Left ventricle myocardium superior (tissue), 1 donor: ENCODE data around the gene FMOD. TPM values are rescaled to one million over a fixed set of nuclear protein-coding genes. Genes with fewer than 3 reads are reported as not detected.

Experiments used
- ATAC-seq: fragments of 200-7000 bp; cut with Tn5 transposase; one replicate; pipeline ENCODE4 v1.9.1; 2020; ENCODE audit warnings: mild to moderate bottlenecking, moderate library complexity
- DNase-seq: peaks from one replicate; pipeline ENCODE4 v3.0.0-alpha.2; 2020
- intact Hi-C: fragments of 100-400 bp; cut with micrococcal nuclease; formaldehyde crosslinking; loops from one replicate; pipeline ENCODE4 v1.11.0; 2022
- total RNA-seq: library from RNA; stranded (reverse); fragmentation: NEBNext Ultra II Directional; extraction: Animal tissue kit (Norgen Biotek cat#: 25700); gene quantifications from one replicate; pipeline ENCODE4 v1.2.1, GENCODE V29; 2021
- donor health status: DM: no; HTN: yes; CAD: no; lungs with severe emphysema.

Gene FMOD
- total RNA-seq, 1 donor from 2014 or later, result 9.6 TPM

DNA sequence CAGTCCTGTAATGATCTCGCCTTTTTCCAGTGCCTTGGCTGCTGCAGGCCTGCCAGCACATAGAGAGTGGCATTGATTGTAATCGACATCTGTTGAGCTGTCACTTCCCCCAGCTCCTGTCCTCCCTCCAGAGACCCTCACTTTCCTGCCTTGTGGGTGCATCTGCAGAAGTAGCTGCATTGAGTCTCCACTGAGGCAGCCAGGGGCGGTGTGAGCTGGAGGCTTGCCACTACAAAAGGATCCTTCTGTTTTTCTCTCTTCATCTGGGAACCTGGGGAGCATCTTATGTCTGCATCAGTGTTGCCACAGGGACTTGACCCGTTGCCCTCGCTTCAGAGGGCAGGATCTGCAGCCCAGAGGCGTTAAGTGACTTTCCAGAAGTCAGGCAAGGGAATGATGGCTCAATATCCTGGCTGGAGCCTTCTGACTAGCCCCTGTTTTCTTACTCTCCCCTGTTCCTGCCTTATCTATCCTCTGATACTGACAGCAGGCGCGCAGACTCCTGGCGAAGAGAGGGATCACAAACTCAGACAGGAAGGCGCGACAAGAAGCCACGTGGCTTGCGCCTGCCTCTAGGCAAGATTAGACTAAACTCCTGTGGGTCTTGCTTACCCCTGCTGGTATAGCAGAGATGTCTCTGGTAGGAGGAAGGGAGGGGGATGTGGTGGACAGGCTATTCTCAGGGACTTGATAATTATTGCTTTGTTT lies 13.3 kb upstream of the FMOD start:
- peak; percentile 67 for ATAC-seq
- intact Hi-C loops, result no loop called here
- peak; percentile 62 for DNase-seq

DNA sequence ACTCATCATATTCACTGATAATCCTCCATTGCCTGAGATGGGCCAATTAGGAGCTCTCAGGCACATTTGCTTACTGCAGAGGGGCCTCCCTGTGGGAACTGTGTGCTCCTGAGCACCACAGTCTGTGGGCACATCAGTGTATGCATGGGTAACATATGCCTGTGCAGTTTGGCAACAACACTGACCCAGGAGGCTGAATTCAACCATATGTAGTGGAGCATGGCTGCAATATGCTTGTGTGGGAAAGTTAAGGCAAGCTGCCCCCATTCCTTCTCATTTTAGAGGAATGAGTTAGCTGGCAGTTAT lies 11.8 kb upstream of the FMOD start:
- DNase-seq (no peak), ATAC-seq (no peak)
- intact Hi-C loops, result no loop called here

DNA sequence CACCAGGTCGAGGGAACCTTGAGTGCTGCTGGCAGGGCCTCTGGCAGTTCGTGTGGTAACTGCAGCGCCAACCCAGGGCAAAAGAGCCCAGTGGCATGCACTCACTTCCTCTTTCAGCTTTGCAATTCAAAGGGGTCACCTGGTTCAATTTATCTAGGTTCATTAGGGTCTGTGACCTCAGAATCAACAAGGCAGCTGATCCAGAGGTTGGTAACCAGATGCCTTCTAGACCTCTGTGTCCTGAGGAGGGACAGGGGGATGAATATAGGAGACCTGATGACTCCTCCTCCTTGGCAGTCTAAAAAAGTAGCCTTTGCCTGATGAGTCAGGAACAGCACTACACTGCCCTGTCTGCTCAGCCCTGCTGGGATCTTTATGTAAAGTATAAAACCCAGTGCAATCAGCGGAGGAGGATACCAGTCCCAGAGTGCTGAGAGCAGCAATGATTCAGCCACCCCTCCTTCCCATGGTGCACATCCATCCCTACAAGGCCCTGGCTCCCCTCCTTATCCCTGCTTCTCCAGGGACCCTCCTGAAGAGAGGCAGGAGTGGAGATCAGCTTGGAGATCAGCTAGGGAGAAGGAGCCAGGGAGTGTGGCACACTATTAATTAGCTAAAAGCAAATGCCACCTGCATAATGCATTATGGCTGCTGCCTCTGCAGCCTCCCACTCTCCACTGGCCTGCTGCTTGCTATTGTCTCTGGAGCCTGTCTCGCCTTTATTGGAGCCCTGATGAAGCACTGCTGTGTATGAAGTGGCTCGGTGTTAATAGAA lies 11.2 kb upstream of the FMOD start:
- intact Hi-C loops, result no loop called here
- ATAC-seq, result no peak
- no peak for DNase-seq

DNA sequence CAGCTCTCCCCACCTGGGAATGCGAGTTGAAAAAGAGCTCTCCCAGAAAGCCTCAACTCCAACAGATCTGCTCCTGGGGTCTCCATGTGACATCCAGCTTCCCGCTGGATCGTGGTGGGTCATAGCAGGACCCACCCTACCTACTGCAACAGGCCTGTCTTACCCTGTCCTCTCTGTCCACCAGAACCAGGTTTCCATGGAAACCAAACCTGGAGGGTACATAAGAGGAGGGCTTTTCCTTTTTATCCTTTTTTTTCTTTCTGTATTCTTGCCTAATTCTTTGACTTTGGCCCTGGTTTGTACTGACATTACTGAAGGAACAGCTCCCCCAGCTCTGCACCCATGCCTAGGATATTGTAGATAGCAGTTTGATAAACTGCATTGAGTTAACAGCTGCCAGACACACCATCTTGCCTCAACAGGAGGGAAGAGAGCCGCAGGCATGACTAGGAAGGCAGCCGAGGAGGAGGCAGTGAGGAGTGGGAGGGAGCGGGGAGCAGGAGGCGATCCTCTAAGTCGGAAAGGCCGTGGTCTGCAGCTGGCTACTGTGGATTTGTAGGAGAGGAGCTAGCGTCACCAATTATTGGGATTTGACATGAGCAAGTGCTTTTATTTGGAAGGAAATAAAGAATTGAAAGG lies 9.7 kb upstream of the FMOD start:
- intact Hi-C loops, result no loop called here
- DNase-seq (no peak), ATAC-seq (no peak)

DNA sequence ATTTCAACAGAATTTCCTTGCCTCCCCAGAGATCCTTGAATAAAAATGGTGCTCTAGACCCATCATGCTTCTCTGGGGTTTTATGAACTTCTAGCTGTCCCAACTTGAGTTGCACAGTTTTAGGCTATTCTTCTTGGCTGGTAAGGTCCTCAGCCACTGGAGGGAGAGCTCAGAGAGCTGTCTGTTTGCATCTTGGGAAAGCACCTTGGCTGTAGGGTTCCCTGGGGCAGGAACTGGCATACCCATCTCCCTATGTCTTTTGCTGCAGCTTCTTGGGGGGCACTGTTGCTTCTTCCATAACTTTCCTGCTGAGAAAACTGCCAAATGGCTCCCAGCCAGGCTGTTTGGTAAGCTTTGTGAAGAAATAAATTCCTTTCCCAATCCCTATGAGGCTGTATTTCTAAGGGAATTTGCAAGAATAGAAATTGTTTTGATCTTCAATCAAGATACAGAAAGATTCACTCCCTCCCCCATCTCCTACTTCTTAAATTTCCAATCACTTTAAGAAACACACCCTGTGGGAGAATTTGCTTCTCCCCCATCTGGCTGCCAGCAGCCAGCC lies 8.2 kb upstream of the FMOD start:
- DNase-seq, result no peak
- intact Hi-C loops, result no loop called here
- no peak for ATAC-seq

DNA sequence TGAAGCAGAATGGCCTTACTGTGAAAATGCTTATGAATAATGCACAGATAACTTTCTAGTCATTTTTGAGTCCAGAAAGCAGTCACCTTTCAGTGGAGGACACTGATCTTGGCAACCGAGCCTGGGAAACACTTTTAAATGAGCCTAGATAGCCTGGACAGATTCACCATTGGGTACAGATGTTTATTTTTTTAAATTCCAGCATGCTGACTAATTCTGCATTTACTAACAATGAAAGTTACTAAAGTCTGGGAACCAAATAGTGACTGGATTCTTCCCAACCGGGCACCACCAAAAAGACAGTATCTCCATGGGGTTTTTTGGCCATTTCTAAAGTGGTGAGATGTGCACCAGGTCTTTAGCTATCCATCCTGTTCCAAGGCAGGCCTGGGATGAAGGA lies 3.3 kb upstream of the FMOD start:
- intact Hi-C loops, result no loop called here

DNA sequence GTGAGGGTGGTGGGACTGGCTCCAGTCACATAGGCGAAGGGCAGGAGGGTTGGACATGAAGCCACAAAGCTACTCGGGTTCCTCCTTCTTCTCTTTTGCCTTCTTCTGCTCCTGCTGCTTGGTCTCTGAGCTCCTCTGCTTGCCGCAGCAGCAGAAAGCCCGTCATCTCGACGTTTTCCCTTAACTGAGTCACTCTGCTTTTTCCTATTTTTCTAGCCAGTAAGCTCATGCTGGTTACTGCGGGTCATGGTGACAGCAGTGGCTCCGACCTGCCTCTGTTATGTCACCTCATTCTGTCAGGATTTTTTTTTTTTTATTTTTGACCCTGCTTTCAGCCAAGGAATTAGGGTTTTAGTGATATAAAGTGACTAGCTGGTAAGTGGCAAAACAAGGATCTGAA lies 2.6 kb upstream of the FMOD start:
- DNase-seq, result no peak
- intact Hi-C loops, result no loop called here
- ATAC-seq, result no peak

More for the DNA sequence above, 3.3 kb upstream of the FMOD start:
- no peak for DNase-seq
- ATAC-seq, result no peak

DNA sequence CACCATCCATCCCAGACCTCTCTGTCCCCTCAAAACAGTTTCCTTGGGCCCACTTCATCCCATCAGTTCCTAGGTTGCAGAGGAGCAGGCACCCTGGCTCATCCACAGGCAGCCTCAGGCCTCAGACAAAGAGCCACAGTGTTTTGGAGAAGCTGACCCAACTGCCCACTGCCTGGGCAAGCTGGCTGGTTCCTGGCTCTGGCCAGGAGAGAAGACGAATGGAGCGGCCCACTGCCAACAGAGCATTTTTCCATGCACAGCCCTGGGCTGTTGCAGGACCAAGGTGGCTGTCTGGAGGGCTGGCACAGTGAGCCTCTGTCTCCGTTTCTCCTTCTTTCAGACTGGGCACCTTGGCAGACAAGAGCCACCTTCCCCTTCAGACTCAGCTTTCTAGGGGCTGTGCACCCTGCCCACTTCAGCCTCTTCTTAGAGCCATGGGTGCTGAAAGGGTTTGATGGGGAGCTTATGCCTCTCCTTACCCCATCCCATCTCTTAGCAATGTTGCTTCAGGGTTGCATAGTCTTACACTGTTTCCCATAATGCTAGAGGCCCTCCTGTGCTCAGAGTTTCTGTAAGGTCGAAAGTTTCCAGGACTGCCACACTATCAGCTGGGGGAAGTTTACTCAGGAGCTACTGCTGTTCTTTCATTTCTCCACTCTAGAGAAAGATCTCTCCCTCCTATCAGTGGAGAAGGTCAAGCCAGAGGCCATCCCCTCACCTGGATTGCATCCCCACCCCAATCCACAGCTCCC lies 973 bp downstream of the FMOD start:
- ATAC-seq (no peak), DNase-seq (no peak)
- intact Hi-C loops, result no loop called here

DNA sequence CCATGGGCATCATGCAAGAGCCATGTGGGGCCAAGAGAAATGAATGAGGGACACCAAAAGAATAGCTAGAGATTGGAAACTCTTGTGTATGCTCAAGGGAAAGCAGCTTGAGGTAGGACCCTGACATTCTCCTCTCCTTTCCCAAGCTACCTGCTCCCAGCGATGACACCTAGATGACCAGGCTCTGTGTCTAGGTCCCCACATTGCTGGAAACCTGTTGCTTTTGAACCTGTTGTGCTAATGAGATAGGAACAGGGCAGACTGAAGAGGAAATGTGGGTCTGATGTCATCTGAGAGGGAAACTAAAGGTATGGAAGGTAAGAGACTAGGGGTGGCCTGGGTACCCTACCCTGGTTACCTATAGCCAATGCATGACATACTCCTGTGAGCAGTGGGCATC lies 1.8 kb downstream of the FMOD start:
- intact Hi-C loops, result no loop called here
- DNase-seq (no peak), ATAC-seq (no peak)

DNA sequence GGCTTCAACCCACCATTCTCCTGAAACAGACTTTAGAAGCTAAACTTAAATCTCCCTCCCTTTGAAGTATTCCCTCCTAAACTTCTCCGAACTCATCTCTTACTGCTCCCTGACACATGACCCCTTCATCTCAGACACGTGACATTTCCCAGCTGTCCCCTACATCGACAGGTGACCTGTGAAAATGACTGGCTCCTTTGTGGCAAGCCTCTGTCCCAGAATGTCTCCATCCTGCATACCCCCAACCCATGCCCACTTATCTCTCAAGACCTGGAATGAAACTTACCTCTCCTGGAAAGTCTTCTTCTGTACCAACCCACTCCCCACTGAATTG lies 4.2 kb downstream of the FMOD start:
- ATAC-seq, result no peak
- intact Hi-C loops, result no loop called here
- DNase-seq, result no peak

DNA sequence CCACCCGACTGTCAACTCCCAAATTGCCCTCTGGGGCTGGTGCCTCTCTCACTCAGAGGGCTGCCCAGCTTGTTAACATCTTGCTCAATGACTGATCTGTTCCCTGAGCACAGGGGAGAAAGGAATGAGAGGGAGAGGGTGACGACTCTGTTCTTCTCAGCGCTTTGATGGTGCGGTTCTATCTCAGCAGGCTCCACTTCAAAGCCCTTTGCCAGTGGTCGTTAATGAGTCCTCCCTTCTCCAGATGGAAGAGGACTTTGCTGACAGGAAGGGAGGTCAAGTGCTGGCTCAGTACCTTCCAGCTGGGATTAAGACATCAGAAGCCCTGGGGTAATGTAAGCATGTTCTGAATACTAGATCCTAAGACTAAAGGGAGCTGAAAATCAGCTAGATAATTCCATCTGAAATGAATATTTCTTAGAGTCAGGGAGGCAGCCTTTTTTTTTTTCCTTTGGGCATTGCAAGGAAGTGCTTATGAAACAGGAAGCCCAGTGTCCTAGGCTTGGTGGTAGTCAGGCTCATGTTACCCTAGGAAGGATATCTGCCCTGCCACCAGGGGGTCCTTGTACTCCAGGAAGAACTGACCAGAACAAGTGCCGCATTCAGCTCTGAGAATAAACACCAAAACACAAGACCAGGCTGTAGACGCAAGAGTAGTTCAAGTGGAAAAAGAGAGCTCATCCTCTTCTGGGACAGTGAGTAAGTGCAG lies 4.7 kb downstream of the FMOD start:
- no peak for DNase-seq
- ATAC-seq, result no peak
- intact Hi-C loops, result no loop called here

DNA sequence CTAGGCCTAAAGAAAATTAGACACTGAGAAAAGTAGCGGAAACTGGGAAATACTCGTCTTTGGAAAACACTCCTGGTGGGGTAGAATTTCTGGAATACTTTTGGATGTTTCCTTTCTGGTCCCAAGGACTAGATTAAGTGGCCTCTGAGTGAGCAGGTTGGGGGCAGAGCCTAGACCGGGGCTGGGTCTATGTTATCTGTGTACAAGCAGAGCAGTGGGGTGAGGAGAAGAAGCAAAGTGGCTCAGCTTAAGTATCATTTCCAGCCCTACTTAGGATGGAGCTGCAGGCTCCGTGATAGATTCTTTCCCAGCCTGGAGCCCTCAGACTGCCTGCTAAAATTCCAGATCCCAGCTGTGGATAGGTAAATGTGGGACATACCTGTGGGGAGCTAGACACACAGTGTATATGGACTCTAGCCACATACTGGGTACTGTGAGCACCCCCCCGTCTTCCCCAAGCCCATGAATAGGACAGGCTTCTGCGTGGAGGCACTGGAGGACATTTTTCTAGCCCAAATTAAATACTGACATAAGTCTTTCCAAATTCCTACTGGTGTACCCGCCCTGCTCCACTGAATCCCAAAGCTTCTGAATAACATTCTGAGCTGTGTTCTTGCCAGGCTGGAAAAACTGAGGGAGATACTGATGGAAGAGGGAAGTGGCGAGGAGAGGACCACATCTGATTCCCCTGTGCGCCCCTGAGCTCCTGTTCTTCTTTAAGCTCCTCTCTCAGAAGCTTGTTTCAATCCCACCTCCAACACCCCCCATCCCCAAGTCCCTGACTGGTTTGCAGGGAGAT lies 6.8 kb downstream of the FMOD start:
- ATAC-seq (no peak), DNase-seq (no peak)
- intact Hi-C loops, result loop anchor here (5.0 kb wide), 1 partner anchor 143 kb away; no protein-coding TSS in a partner anchor

DNA sequence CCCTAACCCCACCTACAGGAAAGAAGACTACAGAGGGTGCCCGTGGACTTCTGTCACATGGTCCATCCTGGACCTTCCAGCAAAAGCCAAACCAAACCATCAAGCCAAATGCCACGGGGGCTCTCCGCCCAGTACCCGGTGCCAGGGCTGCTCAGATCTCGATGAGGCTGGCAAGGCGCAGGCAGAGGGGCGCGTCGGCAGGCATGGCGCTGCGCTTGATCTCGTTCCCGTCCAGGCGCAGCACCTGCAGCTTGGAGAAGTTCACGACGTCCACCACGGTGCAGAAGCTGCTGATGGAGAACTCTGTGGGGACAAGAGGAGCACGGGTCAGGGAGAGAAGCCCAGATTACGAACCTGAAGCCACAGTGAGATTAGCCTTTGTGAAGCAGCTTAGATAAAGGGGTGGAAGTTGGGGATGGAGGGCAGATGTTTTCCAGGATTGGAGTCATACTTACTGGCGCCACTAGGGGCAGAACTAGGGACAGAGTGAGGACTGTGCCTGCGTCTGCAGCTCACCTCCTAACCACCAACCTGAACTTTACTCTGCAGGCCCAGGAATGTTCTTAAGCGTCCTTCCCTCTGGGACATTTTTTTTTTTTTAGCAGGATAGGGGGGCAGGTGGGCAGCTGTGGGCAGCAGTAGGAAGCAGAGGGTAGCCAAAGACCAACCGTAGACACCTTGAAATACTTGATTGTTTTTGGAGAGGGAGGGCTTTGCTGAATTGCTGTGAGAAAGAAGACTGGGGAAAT lies 8.6 kb downstream of the FMOD start:
- intact Hi-C loops, result loop anchor here (5.0 kb wide), 1 partner anchor 145 kb away; no protein-coding TSS in a partner anchor
- ATAC-seq, result peak; percentile 61
- peak; percentile 41 for DNase-seq

DNA sequence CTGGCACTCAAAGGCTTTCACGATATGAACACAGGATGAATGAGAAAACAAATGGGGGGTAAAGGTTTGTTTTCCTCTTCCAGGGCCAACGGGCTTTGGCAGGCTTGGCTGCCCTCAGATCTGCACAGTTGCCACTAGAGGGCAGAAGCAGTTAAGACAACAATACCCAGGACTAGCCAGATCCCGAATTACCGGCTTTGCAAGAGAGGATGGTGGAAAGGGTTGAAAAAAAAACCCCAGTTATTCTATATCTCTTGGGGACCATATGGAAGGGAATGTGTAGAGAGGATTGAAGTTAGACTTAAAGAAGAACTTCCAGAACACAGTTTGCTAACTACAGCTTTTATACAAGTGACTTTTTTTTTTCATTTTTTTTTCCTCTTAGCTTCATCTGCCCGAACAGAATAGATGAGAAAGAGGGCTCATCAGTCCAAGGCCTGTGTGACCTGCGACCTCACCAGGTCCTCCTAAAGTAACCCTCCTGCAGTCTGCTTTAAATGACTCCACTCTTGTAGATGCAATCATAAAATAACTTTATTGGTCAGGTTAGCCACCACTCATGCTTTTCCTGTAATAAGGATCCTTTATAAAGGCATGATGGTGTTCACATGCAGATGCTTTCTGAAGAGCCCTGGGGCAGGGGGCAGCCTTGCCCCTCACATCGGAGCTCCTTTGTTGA lies 10.7 kb downstream of the FMOD start:
- intact Hi-C loops, result loop anchor here (5.0 kb wide), 1 partner anchor 147 kb away; no protein-coding TSS in a partner anchor
- ATAC-seq (peak; percentile 83), DNase-seq (peak; percentile 67)

DNA sequence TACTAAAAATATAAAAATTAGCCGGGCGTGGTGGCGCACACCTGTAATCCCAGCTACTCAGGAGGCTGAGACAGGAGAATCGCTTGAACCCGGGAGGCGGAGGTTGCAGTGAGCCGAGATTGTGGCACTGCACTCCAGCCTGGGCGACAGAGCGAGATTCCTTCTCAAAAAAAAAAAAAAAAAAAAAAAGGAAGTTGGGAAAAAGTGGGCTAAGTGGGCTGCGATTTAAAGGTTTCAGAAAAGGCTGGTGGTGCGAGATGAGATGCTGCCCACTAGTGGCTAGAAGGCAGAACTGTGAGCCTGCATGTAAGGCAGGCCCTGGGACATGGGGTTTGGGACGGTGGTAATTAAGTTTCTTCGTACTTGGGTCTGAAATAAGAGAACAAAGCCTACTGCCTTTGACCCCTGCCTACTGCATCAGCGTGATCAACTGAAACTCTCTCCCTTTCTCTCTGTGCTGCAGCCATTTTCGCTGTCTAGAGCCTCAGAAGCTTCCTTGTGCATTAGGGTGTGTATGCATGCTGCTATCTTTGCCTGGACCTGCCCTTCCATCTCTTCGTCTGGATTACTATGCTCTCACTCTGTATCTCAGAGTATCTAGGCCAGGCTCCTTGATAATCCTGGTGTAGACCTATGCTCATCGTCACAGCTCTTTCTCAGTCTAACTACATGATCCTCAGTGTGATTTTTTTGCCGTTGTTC lies 12.4 kb downstream of the FMOD start:
- peak; percentile 70 for ATAC-seq
- intact Hi-C loops, result loop anchor here (5.0 kb wide), 1 partner anchor 66 kb away; no protein-coding TSS in a partner anchor
- DNase-seq, result peak; percentile 52

DNA sequence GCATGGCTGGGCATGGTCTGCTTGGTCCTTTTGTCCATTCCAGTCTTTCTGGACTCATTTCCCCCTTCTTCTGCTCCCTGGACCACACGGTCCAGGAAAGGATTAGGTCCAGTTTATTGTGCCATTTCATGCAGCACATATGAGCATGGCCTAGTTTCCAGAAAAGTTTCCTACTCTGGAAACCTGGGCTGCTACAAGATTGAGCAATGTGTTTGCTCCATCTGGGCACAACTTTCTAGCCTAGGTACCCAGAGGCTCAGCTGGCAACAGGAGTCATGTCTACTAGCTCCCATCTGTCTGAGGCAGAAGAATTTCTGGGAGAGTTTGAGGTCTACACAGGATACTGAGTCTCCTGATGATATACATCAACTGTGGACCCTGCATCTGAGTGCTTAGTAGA lies 14.8 kb downstream of the FMOD start:
- intact Hi-C loops, result loop anchor here (5.0 kb wide), 1 partner anchor 64 kb away; no protein-coding TSS in a partner anchor
- DNase-seq (no peak), ATAC-seq (no peak)
